Esophagus squamous epithelium (tissue), 5 donors: ENCODE data around the gene MICOS13. TPM values are rescaled to one million over a fixed set of nuclear protein-coding genes. Genes with fewer than 3 reads are reported as not detected.
A peak's percentile ranks its signal among the peaks of the same experiment; 100 is the strongest.

Source experiments
- DNase-seq: peaks from one replicate; lab custom pipeline; 2025; lab: John Stamatoyannopoulos, UW
- H3K27ac ChIP-seq, 4 donors: fragments of 200-600 bp; sonication (generic); one replicate each; pipeline ENCODE4 v1.5.1; 2016 to 2019; ENCODE audit warnings: mild to moderate bottlenecking in 1 of 4
- H3K27me3 ChIP-seq, 4 donors: fragments of 200-600 bp; sonication (generic); 1 replicate in 3 of 4; 2 replicates in 1 of 4; pipeline versions ENCODE4 v1.5.1 to v1.6.0; 2017 to 2021; ENCODE audit warnings: antibody characterized with exemption in 1 of 4
- H3K36me3 ChIP-seq, 3 donors: fragments of 200-600 bp; sonication (generic); one replicate each; pipeline ENCODE4 v1.5.1; 2016 to 2019
- H3K4me1 ChIP-seq, 3 donors: fragments of 200-600 bp; sonication (generic); one replicate each; pipeline ENCODE4 v1.5.1; 2017 to 2019
- H3K4me3 ChIP-seq, 4 donors: fragments of 200-600 bp; sonication (generic); 1 replicate in 3 of 4; 2 replicates in 1 of 4; pipeline ENCODE4 v1.5.1; 2016 to 2019; ENCODE audit warnings: mild to moderate bottlenecking in 2 of 4, moderate library complexity in 1 of 4
- H3K9me3 ChIP-seq, 3 donors: fragments of 200-600 bp; sonication (generic); one replicate each; pipeline ENCODE4 v1.5.1; 2016 to 2019
- POLR2A ChIP-seq, 4 donors: fragments of 450-650 bp; IDR thresholded peaks; one replicate each; pipeline ENCODE4 v1.6.1; 2017; ENCODE audit warnings: antibody characterized with exemption in 4 of 4, mild to moderate bottlenecking in 4 of 4, moderate library complexity in 3 of 4
- WGBS, 2 donors: methylation state at CpG; one replicate each; pipeline ENCODE4 v1.1.5; 2018; 5-methylcytosine and 5-hydroxymethylcytosine counted together
- intact Hi-C: fragments of 100-400 bp; cut with DNase I; formaldehyde crosslinking; loops from one replicate; pipeline ENCODE4 v1.15.0; 2022
- total RNA-seq, 4 donors: library from RNA; depleted of rRNA; stranded (reverse); fragments of >200 nt; gene quantifications; one replicate each; pipeline ENCODE4 v1.1.0, GENCODE V29; 2016
- TF ChIP-seq, protein P1 (sequence below), 6 experiments: fragments of 450-650 bp in 4 of 6; fragments of 200-600 bp in 2 of 6; sonication (generic) in 2 of 6; IDR thresholded peaks; one replicate each; pipeline ENCODE4 v1.5.1; 2016 to 2019; ENCODE audit warnings: antibody characterized with exemption in 6 of 6, mild to moderate bottlenecking in 4 of 6, moderate library complexity in 4 of 6
- donor health status: DM: yes; HTN: yes; CAD: no.

The MICOS13 gene
- total RNA-seq, 4 donors from 2014 or later, result 34.0 to 76.3 (median 48.8) TPM

DNA sequence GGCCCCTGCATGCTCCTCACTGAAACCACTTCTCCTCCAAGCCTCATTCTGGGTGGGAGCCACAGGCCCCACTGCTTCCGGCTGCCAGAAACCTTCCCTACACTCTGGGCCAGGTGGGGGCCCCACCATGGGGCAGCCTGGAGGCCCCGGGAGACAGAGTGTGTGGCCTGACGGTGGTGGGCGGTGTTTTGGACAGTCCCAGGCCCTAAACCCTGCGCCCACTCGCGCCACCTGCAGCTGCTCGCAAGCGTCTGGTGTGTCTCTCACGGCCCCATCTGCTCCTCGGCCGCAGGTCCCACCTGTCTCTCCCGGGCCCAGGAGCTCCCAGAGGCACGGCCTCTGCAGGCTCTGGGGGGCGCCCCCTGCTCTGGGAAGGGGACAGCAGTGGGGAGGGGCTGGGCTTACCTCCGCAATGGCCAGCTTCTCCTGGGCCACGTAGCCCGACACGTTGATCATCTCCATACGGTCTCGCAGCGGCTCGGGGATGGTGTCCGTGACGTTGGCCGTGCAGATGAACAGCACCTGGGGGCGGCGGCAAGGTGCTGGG, 15.4 kb upstream of the MICOS13 start:
- Histone ChIP-seq H3K27me3 (no peaks in the 10 kb centered on the region), H3K27ac (no peak overlapping the region), H3K4me1 (peaks cover 14 to 35% (median 20%) of the 10 kb centered on the region in 3 donors), H3K4me3 (no peak overlapping the region), H3K36me3 (peaks cover 25 to 94% (median 61%) of the 10 kb centered on the region in 3 donors), H3K9me3 (no peaks in the 10 kb centered on the region)
- intact Hi-C loops, result no loop called here
- TF ChIP-seq, protein P1, sequence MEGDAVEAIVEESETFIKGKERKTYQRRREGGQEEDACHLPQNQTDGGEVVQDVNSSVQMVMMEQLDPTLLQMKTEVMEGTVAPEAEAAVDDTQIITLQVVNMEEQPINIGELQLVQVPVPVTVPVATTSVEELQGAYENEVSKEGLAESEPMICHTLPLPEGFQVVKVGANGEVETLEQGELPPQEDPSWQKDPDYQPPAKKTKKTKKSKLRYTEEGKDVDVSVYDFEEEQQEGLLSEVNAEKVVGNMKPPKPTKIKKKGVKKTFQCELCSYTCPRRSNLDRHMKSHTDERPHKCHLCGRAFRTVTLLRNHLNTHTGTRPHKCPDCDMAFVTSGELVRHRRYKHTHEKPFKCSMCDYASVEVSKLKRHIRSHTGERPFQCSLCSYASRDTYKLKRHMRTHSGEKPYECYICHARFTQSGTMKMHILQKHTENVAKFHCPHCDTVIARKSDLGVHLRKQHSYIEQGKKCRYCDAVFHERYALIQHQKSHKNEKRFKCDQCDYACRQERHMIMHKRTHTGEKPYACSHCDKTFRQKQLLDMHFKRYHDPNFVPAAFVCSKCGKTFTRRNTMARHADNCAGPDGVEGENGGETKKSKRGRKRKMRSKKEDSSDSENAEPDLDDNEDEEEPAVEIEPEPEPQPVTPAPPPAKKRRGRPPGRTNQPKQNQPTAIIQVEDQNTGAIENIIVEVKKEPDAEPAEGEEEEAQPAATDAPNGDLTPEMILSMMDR (IDR thresholded peaks at IDR 0.05), result no peak
- TF ChIP-seq POLR2A (IDR thresholded peaks at IDR 0.05), result no peak
- no peak for DNase-seq
- WGBS, 2 donors, result 73% methylated on average over 6 of the region's 28 CpGs; no CpG with 5 or more reads in 1 of the 2 donors

DNA sequence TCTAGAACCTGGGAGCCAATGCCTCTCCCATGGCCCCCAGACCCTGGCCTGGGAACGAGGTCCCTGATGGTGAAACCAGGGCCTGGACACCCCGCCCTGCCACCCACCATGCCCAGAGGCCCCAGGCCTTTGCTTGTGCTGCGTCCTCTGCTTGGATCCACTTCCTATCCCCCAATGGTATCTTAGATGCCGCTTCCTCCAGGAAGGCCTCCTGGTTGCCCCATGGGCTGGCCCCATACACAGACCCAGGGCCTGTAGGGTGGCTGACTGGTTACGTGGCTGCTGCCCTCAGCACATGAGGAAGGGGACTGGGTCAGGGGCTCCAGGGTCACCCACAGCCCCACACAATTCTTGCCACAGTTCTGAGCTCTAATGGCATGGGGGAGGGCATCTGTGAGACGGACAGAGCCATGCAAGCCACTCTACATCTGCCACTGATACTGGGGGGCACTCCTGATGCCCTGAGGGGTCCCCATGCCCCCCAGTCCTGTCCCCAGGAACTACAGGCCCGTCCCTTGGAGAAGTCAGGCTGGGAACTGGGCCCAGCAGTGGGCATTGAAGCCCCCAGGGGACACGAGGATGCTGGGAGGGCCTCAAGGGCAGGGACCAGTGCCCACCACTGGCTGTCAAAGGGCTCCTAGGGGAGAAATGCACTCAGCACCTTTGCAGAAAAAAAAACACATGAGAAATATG, 14.8 kb upstream of the MICOS13 start:
- Histone ChIP-seq H3K36me3 (peaks cover 25 to 88% (median 55%) of the 10 kb centered on the region in 3 donors), H3K9me3 (no peaks in the 10 kb centered on the region), H3K27me3 (no peaks in the 10 kb centered on the region), H3K4me3 (no peak overlapping the region), H3K4me1 (peaks cover 14 to 37% (median 20%) of the 10 kb centered on the region in 3 donors), H3K27ac (no peak overlapping the region)
- TF ChIP-seq, protein P1 (IDR thresholded peaks at IDR 0.05), result no peak
- no peak for TF ChIP-seq POLR2A (IDR thresholded peaks at IDR 0.05)
- intact Hi-C loops, result no loop called here
- 87 to 95% methylated on average over 3 to 4 of the region's 8 CpGs for WGBS, 2 donors
- no peak for DNase-seq

DNA sequence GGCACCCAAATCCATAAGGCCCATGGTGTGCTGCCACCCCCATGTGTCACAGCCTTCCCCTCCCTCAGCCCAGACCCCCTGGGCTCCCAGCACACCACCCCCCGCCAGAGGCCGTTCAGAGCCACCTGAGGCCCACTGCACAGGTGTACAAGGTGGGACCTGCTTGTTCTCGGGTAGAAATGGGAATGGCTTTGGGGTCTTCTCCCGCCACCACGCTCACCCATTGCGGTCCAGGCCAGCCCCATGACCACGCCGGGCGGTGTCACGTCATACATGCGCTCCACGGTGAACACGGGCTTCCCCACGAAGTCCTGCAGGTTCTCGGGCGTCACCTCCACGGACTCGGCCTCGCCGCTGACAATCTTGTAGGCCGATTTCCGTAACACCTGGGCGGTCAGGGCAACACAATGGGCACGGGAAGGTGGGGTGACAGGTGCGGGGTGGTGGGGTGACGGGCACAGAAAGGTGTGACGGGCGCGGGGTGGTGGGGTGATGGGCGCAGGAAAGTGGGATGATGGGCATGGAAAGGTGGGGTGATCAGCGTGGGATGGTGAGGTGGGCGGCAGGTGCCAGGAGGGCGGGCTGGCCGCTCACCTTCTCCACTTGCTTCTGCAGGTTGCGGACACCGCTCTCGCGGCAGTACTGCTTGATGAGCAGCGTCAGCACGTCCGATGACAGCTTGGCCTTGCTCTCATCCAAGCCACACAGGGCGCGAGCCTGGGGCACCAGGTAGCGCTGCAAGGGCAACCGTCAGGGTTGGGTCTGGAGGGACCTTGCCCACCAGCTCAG, 14.0 kb upstream of the MICOS13 start:
- 78 to 92% methylated on average over 15 to 21 of the region's 45 CpGs for WGBS, 2 donors
- Histone ChIP-seq H3K4me1 (peaks cover 14 to 43% (median 20%) of the 10 kb centered on the region in 3 donors), H3K4me3 (no peak overlapping the region), H3K9me3 (no peaks in the 10 kb centered on the region), H3K27ac (no peak overlapping the region), H3K36me3 (peaks cover 25 to 80% (median 55%) of the 10 kb centered on the region in 3 donors), H3K27me3 (no peaks in the 10 kb centered on the region)
- intact Hi-C loops, result no loop called here
- DNase-seq, result no peak
- TF ChIP-seq, protein P1 (IDR thresholded peaks at IDR 0.05), result no peak
- TF ChIP-seq POLR2A (IDR thresholded peaks at IDR 0.05), result no peak

DNA sequence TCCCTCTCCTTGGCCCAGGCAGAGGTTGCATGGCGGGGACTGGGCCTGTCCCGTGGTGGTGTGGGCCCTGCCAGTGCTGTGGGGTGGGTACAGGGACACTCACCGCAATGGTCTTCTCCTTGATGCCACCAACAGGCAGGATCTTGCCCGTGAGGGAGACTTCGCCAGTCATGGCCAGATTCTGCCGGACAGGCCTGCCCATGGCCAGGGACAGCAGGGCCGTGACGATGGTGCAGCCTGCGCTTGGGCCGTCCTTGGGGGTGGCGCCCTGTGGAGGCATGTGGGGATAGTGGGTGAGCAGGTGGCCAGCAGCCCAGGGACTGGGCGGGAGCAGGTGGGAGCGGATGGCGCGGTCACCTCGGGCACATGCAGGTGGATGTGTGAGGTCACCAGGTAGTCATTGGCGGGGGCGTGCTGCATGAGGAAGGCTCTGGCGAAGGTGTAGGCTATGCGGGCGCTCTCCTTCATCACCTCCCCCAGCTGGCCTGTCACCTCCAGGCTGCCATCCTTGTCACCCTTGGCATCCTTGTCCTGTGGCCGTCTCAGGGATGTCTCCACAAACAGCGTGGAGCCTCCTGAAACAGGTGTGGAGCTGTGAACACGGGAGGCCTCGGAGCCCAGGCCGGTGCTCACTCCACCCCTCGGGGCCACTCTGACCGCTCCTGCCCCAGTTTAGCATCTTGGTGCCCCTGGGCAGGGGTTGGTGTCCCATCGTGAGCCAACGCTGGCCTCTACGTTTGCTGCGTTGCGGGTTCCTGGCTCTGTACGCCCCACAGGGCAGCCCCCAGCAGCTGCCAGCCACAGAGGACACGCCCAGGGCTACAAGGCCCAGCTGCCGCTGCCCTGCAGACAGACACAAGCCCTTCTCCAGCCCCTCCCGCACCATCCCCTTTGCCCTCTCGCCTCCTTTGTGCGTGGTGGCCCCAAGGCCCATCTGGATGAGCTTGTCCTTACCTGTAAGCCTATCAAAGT, 13.2 kb upstream of the MICOS13 start:
- intact Hi-C loops, result no loop called here
- no peak for DNase-seq
- Histone ChIP-seq H3K36me3 (peaks cover 25 to 71% (median 49%) of the 10 kb centered on the region in 3 donors), H3K27ac (peak overlapping the region in 1 of 4 donors; percentile 93), H3K4me3 (no peak overlapping the region), H3K4me1 (peaks cover 14 to 48% (median 20%) of the 10 kb centered on the region in 3 donors), H3K27me3 (no peaks in the 10 kb centered on the region), H3K9me3 (no peaks in the 10 kb centered on the region)
- 72 to 77% methylated on average over 6 to 20 of the region's 39 CpGs for WGBS, 2 donors
- no peak for TF ChIP-seq POLR2A (IDR thresholded peaks at IDR 0.05)
- TF ChIP-seq, protein P1 (IDR thresholded peaks at IDR 0.05), result no peak
